Islet precursor cell (in vitro differentiated cells): ENCODE measurements around the gene KRTAP10-10.
"Not testable (repeated sequence)": the region's sequence is repeated elsewhere in the genome, so short reads cannot be mapped to it uniquely, and the experiment has no call there.

ENCODE experiments used
- DNase-seq: peaks from one replicate; pipeline ENCODE4 v3.0.0-alpha.2; 2018

KRTAP10-10 gene

GRCh38 chr21:44627181-44627822, 9.9 kb upstream of the KRTAP10-10 start:
- DNase-seq: not testable (repeated sequence)

GRCh38 chr21:44627831-44628233, 9.3 kb upstream of the KRTAP10-10 start:
- DNase-seq: not testable (repeated sequence)

DNA sequence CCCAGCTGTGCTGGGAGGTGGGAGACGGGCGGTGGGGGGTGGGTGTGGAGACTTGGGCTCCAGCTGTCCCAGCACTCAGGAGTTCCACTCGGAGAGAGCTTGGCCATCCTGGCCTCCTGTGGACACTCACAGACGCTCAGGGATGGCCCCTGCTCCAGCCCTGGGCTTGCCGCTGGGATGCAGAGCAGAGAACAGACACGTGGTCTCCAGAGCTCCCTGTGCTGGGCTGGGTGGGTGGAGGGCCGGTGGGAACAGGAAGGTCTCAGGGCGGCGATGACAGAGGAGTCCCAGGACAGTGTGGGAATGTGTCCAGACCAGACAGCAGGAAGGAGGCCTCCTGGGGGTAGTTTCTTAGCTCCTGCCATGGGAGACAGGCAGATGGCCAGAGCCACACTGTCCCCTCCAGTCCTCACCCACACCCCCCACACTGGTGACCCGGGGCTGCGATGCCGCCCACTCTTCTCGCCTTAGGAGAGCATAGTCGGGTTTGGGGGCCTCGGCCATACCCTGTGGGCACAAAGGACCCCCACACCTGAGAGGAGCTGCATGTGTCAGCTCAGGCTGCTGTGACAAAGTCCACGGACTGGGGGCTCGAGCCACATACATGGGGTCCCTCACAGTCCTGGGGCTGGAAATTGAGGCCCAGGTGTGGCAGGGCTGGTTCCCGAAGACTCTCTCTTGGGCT, 8.3 kb upstream of the KRTAP10-10 start:
- no peak for DNase-seq

DNA sequence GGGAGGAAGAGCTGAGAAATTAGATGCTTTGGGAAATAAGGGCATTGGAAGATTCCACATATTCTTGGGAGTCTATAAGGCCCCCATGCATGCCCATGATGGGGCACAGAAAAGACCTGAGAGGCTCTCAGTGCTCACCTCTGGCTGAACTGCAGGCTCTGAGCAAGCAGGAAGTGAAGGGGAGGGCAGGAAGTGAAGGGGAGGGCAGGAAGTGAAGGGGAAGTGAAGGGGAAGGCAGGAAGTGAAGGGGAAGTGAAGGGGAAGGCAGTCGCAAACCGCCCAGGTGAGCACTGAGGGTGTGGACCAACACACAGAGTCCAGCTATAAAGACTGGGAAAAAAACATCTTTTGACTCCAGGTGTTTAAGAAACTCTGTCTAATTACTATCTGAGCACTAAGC, 6.7 kb upstream of the KRTAP10-10 start:
- no peak for DNase-seq

- DNase-seq: no peak
Observed at GRCh38 chr21:44632067-44632466, 5.1 kb upstream of the KRTAP10-10 start.

GRCh38 chr21:44636209-44637017, 743 bp upstream of the KRTAP10-10 start:
- DNase-seq: no peak

DNA sequence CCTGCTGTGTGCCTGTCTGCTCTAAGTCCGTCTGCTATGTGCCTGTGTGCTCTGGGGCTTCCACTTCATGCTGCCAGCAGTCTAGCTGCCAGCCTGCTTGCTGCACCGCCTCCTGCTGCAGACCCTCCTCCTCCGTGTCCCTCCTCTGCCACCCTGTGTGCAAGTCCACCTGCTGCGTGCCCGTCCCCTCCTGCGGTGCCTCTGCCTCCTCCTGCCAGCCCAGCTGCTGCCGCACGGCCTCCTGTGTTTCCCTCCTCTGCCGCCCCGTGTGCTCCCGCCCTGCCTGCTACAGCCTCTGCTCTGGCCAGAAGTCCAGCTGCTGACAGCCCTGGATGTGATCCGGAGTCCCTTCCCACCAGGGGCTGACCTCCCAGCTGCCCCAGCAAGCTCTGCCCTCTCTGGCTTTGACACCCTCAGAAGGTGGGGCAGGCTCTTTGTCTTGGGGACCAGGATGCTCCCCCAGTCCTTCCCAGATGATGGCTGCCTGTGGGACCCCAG, 744 bp downstream of the KRTAP10-10 start:
- DNase-seq: not testable (repeated sequence)

DNA sequence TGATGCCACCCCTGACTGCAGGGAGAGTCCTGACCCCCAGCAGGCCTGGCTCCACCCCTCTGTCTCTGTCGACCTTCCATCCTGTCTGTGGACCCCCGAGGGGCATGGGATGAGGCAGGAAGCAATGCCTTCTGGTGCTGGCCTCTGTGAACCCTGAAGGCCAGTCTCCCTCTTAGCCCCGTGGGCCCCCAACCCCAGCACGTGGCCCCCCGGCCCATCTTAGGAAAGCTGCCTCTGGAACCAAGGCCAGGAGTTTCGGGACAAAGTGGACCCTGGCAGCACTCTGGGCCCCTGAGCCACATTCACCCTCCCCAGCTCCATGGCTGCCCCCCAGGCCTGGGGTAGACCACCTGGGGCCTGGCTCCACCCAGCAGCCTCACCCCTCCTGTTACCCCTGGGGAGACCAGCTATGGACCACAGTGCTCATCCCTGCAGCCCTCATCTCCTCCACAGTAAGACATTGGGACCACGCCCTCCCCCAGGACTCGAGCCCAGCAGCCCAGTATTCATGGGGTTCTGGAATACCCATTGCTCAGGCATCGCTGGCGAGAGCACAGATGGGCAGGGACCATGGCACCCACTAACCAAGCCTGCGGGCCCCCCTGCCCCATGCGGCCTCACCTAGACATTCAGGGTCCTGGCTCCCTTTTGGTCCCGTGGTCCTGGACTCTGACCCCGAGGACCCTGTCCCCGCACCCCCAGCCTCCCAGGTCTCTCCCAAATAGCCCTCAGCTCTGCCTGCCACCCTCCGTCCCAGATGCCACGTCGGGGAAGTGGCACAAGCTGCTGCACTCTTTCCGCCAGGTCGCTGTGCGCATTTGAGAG, 1.6 kb downstream of the KRTAP10-10 start:
- not testable (repeated sequence) for DNase-seq

DNA sequence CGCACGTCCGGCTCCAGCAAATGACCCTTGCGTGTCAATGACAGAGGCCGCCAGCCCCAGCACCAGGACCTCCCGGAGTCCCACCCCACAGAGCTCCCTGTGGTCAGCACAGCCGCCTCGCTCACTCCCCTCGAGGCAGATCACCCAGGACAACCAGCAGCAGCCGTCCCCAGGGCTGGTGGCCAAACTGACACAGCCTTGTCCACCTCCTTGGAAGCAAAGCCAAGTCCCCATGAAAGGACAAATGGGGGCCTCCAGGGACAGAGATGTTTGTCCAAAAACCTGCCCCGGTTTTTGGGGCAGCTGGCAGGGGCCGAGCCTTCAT, 2.1 kb downstream of the KRTAP10-10 start:
- no peak for DNase-seq

DNA sequence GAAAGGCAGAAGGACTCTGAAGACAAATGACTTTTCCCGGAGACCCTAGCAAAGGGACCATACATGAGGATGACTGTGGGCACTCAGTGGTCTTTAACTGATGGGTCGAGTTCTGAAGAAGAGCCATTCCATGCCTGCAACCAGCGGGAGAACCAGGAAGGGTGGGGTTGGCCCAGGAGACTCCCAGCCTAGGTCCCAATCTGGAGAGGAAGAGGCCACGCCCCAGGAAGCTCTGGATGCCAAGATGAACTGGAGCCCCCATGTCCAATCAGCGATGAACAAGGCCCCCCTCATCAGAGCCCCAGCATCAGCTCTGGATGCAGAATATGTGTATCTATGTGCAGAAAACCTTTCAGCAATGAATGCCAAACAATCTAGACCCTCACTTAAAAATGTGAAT, 3.6 kb downstream of the KRTAP10-10 start:
- DNase-seq: no peak

- no peak for DNase-seq
Observed at GRCh38 chr21:44643741-44644310, 6.7 kb downstream of the KRTAP10-10 start.

- DNase-seq: no peak
Observed at GRCh38 chr21:44644878-44645277, 7.7 kb downstream of the KRTAP10-10 start.

GRCh38 chr21:44646366-44647221, 9.4 kb downstream of the KRTAP10-10 start, which contains the start of gene KRTAP10-11:
Gene KRTAP10-11 (plus strand): TSS chr21:44646414. CDS start chr21:44646459, 45 bp downstream.
- DNase-seq: not testable (repeated sequence)

GRCh38 chr21:44647222-44647552, 10.0 kb downstream of the KRTAP10-10 start:
- no peak for DNase-seq

- DNase-seq: no peak
Observed at GRCh38 chr21:44648557-44649311, 11.6 kb downstream of the KRTAP10-10 start.

- no peak for DNase-seq
Observed at GRCh38 chr21:44649521-44650100, 12.5 kb downstream of the KRTAP10-10 start.

DNA sequence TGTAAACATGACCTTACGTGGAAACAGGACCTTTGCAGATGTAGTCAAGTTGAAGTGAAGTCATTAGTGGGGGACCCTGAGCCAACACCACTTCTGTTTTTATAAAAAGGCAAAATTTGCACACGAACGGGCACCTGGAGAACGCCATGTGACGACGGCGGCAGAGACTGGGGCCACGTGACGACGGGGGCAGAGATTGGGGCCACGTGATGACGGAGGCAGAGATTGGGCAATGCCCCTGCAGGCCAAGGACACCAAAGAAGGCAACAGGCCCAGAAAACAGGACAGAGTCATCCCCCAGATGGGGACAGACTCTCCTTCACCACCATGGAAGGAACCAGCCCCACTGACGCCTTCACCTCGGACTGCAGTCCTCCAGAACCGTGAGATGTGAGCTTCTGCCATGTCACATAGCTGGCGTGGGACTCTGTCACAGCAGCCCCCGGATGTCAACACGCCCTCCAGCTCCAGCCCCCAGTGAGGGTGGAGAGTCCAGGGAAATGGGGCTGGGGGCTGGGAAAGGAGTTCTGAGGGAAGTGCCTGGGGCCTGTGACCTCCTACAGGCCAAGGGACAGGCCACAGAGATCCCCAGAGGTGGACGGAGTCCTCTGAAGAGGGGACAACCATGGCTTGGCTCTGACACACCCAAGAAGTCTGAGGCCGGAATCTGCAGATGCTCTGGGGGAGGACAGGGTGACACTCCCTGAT, 13.3 kb downstream of the KRTAP10-10 start:
- DNase-seq: no peak

DNA sequence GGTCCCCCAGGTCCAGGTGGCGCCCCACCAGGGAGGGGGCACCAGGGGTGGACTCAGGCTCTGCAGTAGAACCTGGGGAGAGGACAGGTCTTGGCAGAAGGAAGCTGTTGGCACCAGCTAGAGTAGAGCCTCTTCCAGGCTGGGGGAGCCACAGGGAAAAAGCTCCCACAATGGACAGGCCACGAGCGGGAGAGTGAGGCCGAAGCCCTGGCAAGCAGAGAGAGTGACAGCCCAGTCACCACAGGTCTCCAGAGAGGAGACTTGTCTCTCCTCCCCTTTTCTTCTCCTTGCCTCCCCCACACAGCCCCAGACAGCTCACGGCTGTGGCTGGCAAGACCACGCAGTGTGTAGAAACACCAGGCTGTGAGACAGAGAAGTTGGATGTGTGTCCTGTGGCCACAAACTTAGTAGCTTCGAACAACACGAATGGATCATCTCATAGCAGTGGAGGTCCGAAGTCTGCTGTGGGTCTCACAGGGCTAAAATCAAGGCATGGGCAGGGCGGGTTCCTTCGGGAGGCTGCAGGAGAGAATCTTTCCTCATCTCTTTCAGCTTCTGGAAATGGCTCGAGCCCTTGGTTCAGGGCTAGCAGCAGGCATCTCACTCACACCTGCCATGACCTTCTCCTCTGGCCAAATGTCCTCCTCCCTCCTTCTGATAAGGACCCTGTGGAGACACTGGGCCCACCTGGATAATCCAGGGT, 14.0 kb downstream of the KRTAP10-10 start:
- DNase-seq: no peak

DNA sequence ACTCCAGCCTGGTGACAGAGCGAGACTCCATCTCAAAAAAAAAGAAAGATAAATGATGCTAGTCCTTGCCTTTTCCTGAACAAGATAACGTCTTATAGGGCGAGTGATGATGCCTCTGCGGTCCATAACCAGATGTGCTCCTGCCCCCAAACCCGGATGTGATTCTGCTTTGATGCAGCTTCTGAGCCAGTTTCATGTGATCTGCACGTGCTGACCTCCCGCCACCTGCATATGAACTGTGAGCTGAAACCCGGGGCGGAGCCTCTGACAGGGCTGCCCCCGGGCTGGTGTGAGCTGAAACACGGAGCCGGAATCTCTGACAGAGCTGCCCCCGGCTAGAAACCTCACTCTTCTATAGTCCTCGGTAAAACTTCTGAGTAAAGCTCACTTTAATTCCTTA, 16.0 kb downstream of the KRTAP10-10 start:
- DNase-seq: no peak
